GM23338 (cell line): ENCODE measurements around the gene RRBP1. TPM values are rescaled to one million over a fixed set of nuclear protein-coding genes. Genes with fewer than 3 reads are reported as not detected.

ENCODE experiments used
- ATAC-seq: fragments of 200-7000 bp; cut with Tn5 transposase; 3 replicates; pipeline ENCODE4 v1.9.1; 2020
- DNase-seq: peaks from one replicate; pipeline ENCODE4 v3.0.0-alpha.2; 2015; ENCODE audit warnings: low spot score
- H2AFZ ChIP-seq: fragments of 200-600 bp; sonication (generic); 2 replicates; pipeline ENCODE4 v1.8.0; 2016; ENCODE audit warnings: antibody characterized with exemption, mild to moderate bottlenecking, moderate library complexity
- H3F3A ChIP-seq: fragments of 200-600 bp; sonication (generic); replicated peaks from 2 replicates; pipeline ENCODE4 v1.8.0; 2017; ENCODE audit warnings: antibody characterized with exemption, mixed run types, low read depth
- H3K27ac ChIP-seq: fragments of 200-600 bp; sonication (generic); 2 replicates; pipeline ENCODE4 v1.6.1; 2016; ENCODE audit warnings: low read depth
- H3K27me3 ChIP-seq: fragments of 200-600 bp; sonication (generic); 2 replicates; pipeline ENCODE4 v1.8.0; 2016; ENCODE audit warnings: mild to moderate bottlenecking, mixed run types, moderate library complexity; ENCODE audit not compliant: insufficient read depth
- H3K36me3 ChIP-seq: fragments of 200-600 bp; sonication (generic); 2 replicates; pipeline ENCODE4 v1.8.0; 2016; ENCODE audit warnings: mild to moderate bottlenecking; ENCODE audit not compliant: insufficient read depth
- H3K4me1 ChIP-seq: fragments of 200-600 bp; sonication (generic); 2 replicates; pipeline ENCODE4 v1.8.0; 2016; ENCODE audit warnings: mild to moderate bottlenecking, moderate library complexity; ENCODE audit not compliant: insufficient read depth
- H3K4me2 ChIP-seq: fragments of 200-600 bp; sonication (generic); 2 replicates; pipeline ENCODE4 v1.7.1; 2017; ENCODE audit warnings: mixed run types
- H3K4me3 ChIP-seq: fragments of 200-600 bp; sonication (generic); 2 replicates; pipeline ENCODE4 v1.6.1; 2016; ENCODE audit warnings: mixed run types
- H3K79me2 ChIP-seq: fragments of 200-600 bp; sonication (generic); replicated peaks from 2 replicates; pipeline ENCODE4 v1.8.0; 2017; ENCODE audit warnings: mild to moderate bottlenecking; ENCODE audit not compliant: insufficient read depth
- H3K9me2 ChIP-seq: fragments of 200-600 bp; sonication (generic); 2 replicates; pipeline ENCODE4 v1.8.0; 2017; ENCODE audit not compliant: insufficient read depth
- H4K20me1 ChIP-seq: fragments of 200-600 bp; sonication (generic); replicated peaks from 2 replicates; pipeline ENCODE4 v1.8.0; 2017; ENCODE audit warnings: mild to moderate bottlenecking; ENCODE audit not compliant: insufficient read depth
- H3K27ac Mint-ChIP-seq: 2 replicates; pipeline ENCODE4 v1.8.0; 2020; ENCODE audit warnings: inconsistent platforms, mild to moderate bottlenecking, moderate library complexity, mixed read lengths
- H3K27me3 Mint-ChIP-seq: 3 replicates; pipeline ENCODE4 v1.8.0; 2022; ENCODE audit warnings: low read depth, mild to moderate bottlenecking, moderate library complexity, mixed read lengths, inconsistent platforms; ENCODE audit not compliant: insufficient read depth, poor library complexity
- H3K36me3 Mint-ChIP-seq: 3 replicates; pipeline ENCODE4 v1.8.0; 2021; ENCODE audit warnings: low read depth, mild to moderate bottlenecking, inconsistent platforms, moderate library complexity, mixed read lengths
- H3K4me1 Mint-ChIP-seq: 3 replicates; pipeline ENCODE4 v1.8.0; 2020; ENCODE audit warnings: mild to moderate bottlenecking, inconsistent platforms, mixed read lengths
- H3K4me3 Mint-ChIP-seq: 3 replicates; pipeline ENCODE4 v1.8.0; 2021; ENCODE audit warnings: moderate library complexity, mild to moderate bottlenecking, inconsistent platforms, mixed read lengths
- H3K9me3 Mint-ChIP-seq: 3 replicates; pipeline ENCODE4 v1.8.0; 2020; ENCODE audit warnings: moderate library complexity, mild to moderate bottlenecking, inconsistent platforms, mixed read lengths
- CREB1 ChIP-seq: fragments of 250-450 bp; sonication (Bioruptor Pico); IDR thresholded peaks from 2 replicates; pipeline ENCODE4 v1.5.0; 2020; ENCODE audit warnings: low read depth, mild to moderate bottlenecking, moderate library complexity
- EZH2 ChIP-seq: fragments of 200-600 bp; sonication (generic); IDR thresholded peaks from one replicate; pipeline ENCODE4 v1.8.0; 2017; ENCODE audit warnings: antibody characterized with exemption, mild to moderate bottlenecking, low read depth; ENCODE audit not compliant: unreplicated experiment
- EZH2phosphoT487 ChIP-seq: fragments of 200-600 bp; sonication (generic); IDR thresholded peaks from one replicate; pipeline ENCODE4 v1.8.1; 2018; ENCODE audit warnings: antibody characterized with exemption; ENCODE audit not compliant: unreplicated experiment
- JUNB ChIP-seq: IDR thresholded peaks from one replicate; pipeline ENCODE4 v1.6.1; 2016; ENCODE audit warnings: antibody characterized with exemption; ENCODE audit not compliant: unreplicated experiment
- NANOG ChIP-seq: IDR thresholded peaks from 2 replicates; pipeline ENCODE4 v1.6.1; 2016; ENCODE audit warnings: antibody characterized with exemption, borderline replicate concordance
- POLR2AphosphoS5 ChIP-seq: IDR thresholded peaks from 2 replicates; pipeline ENCODE4 v1.6.1; 2016; ENCODE audit warnings: antibody characterized with exemption, low read depth
- STAT1 ChIP-seq: IDR thresholded peaks from one replicate; pipeline ENCODE4 v1.6.1; 2016; ENCODE audit warnings: antibody characterized with exemption; ENCODE audit not compliant: unreplicated experiment
- ZNF114 ChIP-seq: fragments of 250-450 bp; sonication (Bioruptor Pico); IDR thresholded peaks from 2 replicates; pipeline ENCODE4 v1.5.0; 2020; ENCODE audit warnings: mild to moderate bottlenecking, moderate library complexity
- ZNF331 ChIP-seq: fragments of 250-450 bp; sonication (Bioruptor Pico); IDR thresholded peaks from 2 replicates; pipeline ENCODE4 v1.5.0; 2020; ENCODE audit warnings: low read depth, mild to moderate bottlenecking, moderate library complexity
- polyA plus RNA-seq: library from polyadenylated mRNA; unstranded; fragments of >200 nt; fragmentation: Nextera tagmentation; extraction: Ambion mirVana; gene quantifications from 2 replicates; pipeline ENCODE4 v1.2.1, GENCODE V29; 2016
- total RNA-seq: library from RNA; depleted of rRNA; stranded (reverse); fragments of >200 nt; shearing (Covaris generic); gene quantifications from 2 replicates; pipeline ENCODE4 v1.2.3, GENCODE V29; 2014
- TF ChIP-seq, protein P1 (sequence below), 2 experiments: fragments of 200-600 bp in 1 of 2; sonication (generic) in 1 of 2; conservative IDR thresholded peaks; 2 replicates each; pipeline versions ENCODE4 v1.5.1 to v1.6.1; 2016 to 2017; ENCODE audit warnings: antibody characterized with exemption in 2 of 2, low read depth in 2 of 2, mild to moderate bottlenecking in 2 of 2, moderate library complexity in 1 of 2
- TF ChIP-seq, protein P2 (sequence below): IDR thresholded peaks from 2 replicates; pipeline ENCODE4 v1.6.1; 2016; ENCODE audit warnings: antibody characterized with exemption
- TF ChIP-seq, protein P3 (sequence below): fragments of 250-450 bp; sonication (Bioruptor Pico); IDR thresholded peaks from 2 replicates; pipeline ENCODE4 v1.5.0; 2020; ENCODE audit warnings: mild to moderate bottlenecking, moderate library complexity
- TF ChIP-seq, protein P4 (sequence below): IDR thresholded peaks from one replicate; pipeline ENCODE4 v1.6.1; 2018; ENCODE audit warnings: antibody characterized with exemption; ENCODE audit not compliant: unreplicated experiment

Gene RRBP1
- total and polyA plus RNA-seq, 2 experiments from 2014 or later: 105 to 113 TPM

DNA sequence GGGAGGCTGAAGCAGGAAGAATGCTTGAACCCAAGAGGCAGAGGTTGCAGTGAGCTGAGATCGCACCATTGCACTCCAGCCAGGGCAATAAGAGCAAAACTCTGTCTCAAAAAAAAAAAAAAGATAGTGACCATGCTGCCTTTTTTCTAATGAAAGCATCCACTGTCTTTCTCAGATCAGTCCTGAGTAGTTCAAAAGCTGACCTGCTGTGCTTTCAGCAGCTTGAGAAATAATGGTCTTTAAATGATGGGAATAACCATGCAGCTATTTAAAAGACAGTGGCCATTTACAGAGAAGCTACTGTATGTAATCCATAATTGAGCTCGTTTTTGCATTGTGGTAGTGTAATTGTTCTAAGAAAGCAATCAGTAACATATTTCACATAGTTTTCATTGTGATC lies 76.0 kb downstream of the RRBP1 start:
- no peaks in the 10 kb centered on the region; the same call in 1 of the 2 replicates for H4K20me1 ChIP-seq
- TF ChIP-seq ZNF331 (CRISPR knock-in tag): no peak
- TF ChIP-seq, protein P1, sequence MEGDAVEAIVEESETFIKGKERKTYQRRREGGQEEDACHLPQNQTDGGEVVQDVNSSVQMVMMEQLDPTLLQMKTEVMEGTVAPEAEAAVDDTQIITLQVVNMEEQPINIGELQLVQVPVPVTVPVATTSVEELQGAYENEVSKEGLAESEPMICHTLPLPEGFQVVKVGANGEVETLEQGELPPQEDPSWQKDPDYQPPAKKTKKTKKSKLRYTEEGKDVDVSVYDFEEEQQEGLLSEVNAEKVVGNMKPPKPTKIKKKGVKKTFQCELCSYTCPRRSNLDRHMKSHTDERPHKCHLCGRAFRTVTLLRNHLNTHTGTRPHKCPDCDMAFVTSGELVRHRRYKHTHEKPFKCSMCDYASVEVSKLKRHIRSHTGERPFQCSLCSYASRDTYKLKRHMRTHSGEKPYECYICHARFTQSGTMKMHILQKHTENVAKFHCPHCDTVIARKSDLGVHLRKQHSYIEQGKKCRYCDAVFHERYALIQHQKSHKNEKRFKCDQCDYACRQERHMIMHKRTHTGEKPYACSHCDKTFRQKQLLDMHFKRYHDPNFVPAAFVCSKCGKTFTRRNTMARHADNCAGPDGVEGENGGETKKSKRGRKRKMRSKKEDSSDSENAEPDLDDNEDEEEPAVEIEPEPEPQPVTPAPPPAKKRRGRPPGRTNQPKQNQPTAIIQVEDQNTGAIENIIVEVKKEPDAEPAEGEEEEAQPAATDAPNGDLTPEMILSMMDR (conservative IDR thresholded peaks at IDR 0.05; ENCODE audit: low read depth in 2 of 2): no peak
- TF ChIP-seq EZH2phosphoT487: no peak
- no peak for TF ChIP-seq STAT1
- TF ChIP-seq, protein P2, sequence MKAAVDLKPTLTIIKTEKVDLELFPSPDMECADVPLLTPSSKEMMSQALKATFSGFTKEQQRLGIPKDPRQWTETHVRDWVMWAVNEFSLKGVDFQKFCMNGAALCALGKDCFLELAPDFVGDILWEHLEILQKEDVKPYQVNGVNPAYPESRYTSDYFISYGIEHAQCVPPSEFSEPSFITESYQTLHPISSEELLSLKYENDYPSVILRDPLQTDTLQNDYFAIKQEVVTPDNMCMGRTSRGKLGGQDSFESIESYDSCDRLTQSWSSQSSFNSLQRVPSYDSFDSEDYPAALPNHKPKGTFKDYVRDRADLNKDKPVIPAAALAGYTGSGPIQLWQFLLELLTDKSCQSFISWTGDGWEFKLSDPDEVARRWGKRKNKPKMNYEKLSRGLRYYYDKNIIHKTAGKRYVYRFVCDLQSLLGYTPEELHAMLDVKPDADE: no peak
- no peak for TF ChIP-seq POLR2AphosphoS5
- no peak for TF ChIP-seq ZNF114 (CRISPR knock-in tag)
- TF ChIP-seq CREB1: no peak
- TF ChIP-seq, protein P3, sequence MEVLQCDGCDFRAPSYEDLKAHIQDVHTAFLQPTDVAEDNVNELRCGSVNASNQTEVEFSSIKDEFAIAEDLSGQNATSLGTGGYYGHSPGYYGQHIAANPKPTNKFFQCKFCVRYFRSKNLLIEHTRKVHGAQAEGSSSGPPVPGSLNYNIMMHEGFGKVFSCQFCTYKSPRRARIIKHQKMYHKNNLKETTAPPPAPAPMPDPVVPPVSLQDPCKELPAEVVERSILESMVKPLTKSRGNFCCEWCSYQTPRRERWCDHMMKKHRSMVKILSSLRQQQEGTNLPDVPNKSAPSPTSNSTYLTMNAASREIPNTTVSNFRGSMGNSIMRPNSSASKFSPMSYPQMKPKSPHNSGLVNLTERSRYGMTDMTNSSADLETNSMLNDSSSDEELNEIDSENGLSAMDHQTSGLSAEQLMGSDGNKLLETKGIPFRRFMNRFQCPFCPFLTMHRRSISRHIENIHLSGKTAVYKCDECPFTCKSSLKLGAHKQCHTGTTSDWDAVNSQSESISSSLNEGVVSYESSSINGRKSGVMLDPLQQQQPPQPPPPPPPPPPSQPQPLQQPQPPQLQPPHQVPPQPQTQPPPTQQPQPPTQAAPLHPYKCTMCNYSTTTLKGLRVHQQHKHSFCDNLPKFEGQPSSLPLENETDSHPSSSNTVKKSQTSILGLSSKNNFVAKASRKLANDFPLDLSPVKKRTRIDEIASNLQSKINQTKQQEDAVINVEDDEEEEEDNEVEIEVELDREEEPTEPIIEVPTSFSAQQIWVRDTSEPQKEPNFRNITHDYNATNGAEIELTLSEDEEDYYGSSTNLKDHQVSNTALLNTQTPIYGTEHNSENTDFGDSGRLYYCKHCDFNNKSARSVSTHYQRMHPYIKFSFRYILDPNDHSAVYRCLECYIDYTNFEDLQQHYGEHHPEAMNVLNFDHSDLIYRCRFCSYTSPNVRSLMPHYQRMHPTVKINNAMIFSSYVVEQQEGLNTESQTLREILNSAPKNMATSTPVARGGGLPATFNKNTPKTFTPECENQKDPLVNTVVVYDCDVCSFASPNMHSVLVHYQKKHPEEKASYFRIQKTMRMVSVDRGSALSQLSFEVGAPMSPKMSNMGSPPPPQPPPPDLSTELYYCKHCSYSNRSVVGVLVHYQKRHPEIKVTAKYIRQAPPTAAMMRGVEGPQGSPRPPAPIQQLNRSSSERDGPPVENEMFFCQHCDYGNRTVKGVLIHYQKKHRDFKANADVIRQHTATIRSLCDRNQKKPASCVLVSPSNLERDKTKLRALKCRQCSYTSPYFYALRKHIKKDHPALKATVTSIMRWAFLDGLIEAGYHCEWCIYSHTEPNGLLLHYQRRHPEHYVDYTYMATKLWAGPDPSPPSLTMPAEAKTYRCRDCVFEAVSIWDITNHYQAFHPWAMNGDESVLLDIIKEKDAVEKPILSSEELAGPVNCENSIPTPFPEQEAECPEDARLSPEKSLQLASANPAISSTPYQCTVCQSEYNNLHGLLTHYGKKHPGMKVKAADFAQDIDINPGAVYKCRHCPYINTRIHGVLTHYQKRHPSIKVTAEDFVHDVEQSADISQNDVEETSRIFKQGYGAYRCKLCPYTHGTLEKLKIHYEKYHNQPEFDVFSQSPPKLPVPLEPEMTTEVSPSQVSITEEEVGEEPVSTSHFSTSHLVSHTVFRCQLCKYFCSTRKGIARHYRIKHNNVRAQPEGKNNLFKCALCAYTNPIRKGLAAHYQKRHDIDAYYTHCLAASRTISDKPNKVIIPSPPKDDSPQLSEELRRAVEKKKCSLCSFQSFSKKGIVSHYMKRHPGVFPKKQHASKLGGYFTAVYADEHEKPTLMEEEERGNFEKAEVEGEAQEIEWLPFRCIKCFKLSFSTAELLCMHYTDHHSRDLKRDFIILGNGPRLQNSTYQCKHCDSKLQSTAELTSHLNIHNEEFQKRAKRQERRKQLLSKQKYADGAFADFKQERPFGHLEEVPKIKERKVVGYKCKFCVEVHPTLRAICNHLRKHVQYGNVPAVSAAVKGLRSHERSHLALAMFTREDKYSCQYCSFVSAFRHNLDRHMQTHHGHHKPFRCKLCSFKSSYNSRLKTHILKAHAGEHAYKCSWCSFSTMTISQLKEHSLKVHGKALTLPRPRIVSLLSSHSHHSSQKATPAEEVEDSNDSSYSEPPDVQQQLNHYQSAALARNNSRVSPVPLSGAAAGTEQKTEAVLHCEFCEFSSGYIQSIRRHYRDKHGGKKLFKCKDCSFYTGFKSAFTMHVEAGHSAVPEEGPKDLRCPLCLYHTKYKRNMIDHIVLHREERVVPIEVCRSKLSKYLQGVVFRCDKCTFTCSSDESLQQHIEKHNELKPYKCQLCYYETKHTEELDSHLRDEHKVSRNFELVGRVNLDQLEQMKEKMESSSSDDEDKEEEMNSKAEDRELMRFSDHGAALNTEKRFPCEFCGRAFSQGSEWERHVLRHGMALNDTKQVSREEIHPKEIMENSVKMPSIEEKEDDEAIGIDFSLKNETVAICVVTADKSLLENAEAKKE (CRISPR knock-in tag): no peak
- TF ChIP-seq EZH2: no peak
- no peak for TF ChIP-seq NANOG
- no peak for TF ChIP-seq JUNB
- TF ChIP-seq, protein P4, sequence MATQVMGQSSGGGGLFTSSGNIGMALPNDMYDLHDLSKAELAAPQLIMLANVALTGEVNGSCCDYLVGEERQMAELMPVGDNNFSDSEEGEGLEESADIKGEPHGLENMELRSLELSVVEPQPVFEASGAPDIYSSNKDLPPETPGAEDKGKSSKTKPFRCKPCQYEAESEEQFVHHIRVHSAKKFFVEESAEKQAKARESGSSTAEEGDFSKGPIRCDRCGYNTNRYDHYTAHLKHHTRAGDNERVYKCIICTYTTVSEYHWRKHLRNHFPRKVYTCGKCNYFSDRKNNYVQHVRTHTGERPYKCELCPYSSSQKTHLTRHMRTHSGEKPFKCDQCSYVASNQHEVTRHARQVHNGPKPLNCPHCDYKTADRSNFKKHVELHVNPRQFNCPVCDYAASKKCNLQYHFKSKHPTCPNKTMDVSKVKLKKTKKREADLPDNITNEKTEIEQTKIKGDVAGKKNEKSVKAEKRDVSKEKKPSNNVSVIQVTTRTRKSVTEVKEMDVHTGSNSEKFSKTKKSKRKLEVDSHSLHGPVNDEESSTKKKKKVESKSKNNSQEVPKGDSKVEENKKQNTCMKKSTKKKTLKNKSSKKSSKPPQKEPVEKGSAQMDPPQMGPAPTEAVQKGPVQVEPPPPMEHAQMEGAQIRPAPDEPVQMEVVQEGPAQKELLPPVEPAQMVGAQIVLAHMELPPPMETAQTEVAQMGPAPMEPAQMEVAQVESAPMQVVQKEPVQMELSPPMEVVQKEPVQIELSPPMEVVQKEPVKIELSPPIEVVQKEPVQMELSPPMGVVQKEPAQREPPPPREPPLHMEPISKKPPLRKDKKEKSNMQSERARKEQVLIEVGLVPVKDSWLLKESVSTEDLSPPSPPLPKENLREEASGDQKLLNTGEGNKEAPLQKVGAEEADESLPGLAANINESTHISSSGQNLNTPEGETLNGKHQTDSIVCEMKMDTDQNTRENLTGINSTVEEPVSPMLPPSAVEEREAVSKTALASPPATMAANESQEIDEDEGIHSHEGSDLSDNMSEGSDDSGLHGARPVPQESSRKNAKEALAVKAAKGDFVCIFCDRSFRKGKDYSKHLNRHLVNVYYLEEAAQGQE: no peak
- H3K27me3 Mint-ChIP-seq: peaks cover 6% of the 10 kb centered on the region

More for the DNA sequence above, 76.0 kb downstream of the RRBP1 start:
- no peak overlapping the region for H3K4me3 Mint-ChIP-seq
- Histone ChIP-seq H3K4me3 (no peak overlapping the region), H3K27me3 (no peaks in the 10 kb centered on the region), H3K4me1 (peaks cover 21% of the 10 kb centered on the region), H3K36me3 (no peaks in the 10 kb centered on the region; the same call in 1 of the 2 replicates), H3K27ac (no peak overlapping the region), H3K4me2 (no peak overlapping the region), H2AFZ (no peak overlapping the region), H3F3A (0 out of 2 replicates have a peak, but pooled peaks cover 7% of the 10 kb centered on the region), H3K9me2 (no peaks in the 10 kb centered on the region), H3K79me2 (peaks cover 13% of the 10 kb centered on the region)
- H3K9me3 Mint-ChIP-seq: no peaks in the 10 kb centered on the region
- ATAC-seq (no peak), DNase-seq (no peak)
- H3K4me1 Mint-ChIP-seq: peaks cover 25% of the 10 kb centered on the region
- no peak overlapping the region for H3K27ac Mint-ChIP-seq
- peaks cover 14% of the 10 kb centered on the region for H3K36me3 Mint-ChIP-seq
